Daoy (cell line): ENCODE results near the gene UBE2L5. TPM values are rescaled to one million over a fixed set of nuclear protein-coding genes. Genes with fewer than 3 reads are reported as not detected.

ENCODE experiments used
- DNase-seq: peaks from one replicate; pipeline ENCODE4 v3.0.0-alpha.2; 2015; ENCODE audit warnings: low read depth
- total RNA-seq: library from RNA; depleted of rRNA; stranded (reverse); fragments of >200 nt; shearing (Covaris generic); gene quantifications from 2 replicates; pipeline ENCODE4 v1.2.3, GENCODE V29; 2014

The UBE2L5 gene
- total RNA-seq, 1 experiment from 2014 or later = not detected

DNA sequence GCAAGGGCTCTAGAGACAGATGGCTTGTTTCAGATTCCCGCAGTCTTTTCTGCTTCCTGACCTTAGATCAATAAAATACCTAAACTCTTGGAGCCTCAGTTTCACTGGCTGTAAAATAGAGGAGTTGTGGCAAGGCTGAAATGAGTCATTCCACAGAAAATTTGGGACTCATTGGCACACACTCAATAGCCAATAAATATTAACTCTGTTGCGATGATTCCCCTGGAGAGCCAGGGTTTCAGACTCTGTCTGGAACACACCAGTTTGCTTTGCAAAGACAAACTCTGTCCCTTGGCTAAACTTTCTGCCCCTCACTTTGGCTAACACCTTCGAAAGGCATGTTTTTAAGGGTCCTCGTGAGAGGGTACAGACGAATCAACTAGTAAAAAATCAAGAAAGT lies 18.1 kb upstream of the UBE2L5 start:
- DNase-seq = no peak

DNA sequence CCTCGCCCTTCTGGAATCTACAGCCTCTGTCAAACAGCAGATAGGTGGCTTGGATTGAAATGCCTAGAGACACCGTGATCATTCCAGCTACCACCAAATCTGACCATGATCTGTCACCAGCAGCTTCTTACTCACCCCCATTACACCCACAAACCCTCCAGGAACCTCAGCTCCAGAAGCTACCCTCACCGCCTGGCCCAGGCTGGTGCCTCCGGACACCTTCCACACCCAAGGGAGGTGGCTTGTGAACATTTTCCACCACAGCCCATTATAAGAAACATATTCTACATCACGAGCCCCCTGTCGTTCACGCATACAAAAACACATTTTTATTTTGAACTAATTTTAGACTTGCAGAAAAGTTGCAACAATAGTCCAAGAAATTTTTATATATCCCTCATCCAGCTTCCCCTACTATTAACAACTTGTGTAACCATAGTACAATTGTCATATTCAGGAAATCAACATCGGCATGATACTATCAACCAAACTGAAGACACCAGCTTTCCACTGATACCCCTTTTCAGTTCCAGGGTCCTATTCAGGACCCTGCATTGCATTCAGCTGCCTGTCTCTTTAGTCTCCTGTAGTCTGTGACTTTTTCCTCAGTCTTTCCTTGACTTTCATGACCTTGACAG lies 15.4 kb upstream of the UBE2L5 start:
- no peak for DNase-seq

DNA sequence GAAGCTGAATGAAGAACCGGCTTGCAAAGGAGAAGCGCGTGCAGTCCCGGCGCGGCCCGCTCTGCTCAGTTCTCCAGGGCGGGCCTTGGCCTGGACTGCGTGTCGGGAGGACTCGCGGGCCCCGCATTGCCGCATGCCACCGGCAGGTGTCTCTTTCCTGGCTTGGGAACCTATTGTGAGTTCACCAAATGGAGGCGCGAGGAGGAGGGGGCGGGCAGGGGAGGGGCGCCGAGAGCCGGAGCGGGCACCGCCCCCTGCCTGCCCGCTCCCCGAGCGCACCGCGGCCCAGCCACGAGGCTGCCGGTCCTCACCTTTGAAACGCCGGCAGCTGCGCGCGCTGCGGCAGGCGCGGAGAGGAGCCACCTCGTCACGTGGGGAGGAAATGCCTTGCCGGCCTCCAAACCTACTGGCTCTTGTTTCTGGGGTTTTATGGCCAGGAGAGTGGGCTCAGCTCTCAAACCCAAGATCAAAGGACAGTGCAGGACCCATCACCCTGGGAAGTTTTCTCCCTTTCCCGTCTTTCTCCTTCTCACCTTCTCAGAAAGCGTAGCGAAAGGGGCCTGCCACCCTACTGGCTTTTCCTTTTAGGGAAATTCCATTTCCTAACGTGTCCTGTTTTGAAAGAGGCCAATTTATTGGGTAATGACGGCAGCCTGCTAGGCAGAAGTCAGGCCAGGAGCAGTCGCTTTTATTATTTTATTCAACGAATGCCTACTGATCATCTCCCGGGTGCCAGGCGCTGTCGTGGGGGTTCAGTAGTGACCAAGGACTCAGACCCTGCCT lies 13.8 kb upstream of the UBE2L5 start:
- peak; percentile 84 for DNase-seq

DNA sequence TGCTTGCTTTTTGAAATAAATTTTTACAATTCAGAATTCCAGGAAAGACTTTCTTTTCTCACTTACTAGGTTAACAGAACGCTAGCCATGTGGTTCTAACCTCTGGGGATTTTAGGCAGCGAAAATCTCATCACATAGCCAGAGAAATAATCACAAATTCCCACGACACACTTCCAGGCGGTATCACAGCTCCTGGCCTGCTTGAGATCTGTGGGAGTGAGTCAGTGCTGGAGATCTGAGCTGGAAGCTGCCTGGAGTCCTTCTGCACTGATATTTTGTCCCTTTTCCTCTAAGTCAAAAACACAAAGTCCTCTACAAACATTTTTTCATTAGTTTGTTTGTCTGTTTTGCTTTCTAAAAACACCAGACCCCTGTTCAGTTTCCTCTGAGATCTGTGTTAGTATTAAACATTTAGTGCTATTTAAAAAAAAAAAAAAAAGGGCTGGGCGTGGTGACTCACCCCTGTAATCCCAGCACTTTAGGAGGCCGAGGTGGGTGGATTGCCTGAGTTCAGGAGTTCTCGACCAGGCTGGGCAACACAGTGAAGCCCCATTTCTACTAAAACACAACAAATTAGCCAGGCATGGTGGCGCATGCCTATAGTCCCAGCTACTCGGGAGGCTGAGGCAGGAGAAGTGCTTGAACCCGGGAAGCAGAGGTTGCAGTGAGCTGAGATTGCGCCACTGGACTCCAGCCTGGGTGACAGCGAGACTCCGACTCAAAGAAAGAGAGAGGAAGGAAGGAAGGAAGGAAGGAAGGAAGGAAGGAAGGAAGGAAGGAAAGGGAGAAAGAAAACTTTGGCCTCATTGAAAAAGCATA lies 12.2 kb upstream of the UBE2L5 start:
- DNase-seq = peak; percentile 69

GRCh38 chr13:30410705-30411125 lies 11.6 kb upstream of the UBE2L5 start:
- no peak for DNase-seq

DNA sequence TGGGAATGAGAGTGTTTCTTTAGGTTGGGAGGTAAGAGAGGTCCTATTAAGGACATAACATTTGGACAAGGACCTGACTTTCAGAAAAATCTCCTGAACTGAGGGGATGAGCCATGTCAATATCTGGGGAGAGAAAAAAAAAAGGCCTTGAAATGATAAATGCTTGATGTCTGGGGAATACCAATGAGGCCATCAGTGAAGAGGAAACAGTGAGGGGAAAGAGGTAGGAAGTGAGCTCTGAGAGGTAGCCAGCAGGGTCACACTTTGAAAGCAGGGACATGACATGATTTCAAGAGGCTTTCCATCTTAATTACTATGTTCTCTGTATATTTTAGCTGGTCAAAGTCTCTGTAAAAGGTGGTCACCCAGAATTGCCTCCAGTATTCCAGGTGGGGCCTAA lies 9.9 kb upstream of the UBE2L5 start:
- DNase-seq = no peak

- no peak for DNase-seq
Measured at GRCh38 chr13:30413842-30414241, 8.5 kb upstream of the UBE2L5 start.

DNA sequence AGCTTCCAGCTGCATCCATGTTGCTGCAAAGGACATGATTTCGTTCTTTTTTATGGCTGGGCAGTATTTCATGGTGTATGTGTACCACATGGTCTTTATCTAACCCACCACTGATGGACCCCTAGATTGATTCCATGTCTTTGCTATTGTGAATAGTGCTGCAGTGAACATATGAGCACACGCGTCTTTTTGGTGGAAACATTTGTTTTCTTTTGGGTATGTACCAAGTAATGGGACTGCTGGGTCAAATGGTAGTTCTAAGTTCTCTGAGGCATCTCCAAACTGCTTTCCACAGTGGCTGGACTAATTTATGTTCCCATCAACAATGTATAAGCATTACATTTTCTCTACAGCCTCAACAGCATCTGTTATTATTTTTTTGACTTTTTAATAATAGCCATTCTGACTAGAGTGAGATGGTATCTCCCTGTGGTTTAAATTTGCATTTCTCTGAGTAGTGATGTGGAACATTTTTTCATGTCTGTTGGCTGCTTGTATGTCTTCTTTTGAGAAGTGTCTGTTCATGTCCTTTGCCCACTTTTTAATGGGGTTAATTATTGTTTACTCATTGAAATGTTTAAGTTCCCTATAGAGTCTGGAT lies 6.8 kb upstream of the UBE2L5 start:
- no peak for DNase-seq

DNA sequence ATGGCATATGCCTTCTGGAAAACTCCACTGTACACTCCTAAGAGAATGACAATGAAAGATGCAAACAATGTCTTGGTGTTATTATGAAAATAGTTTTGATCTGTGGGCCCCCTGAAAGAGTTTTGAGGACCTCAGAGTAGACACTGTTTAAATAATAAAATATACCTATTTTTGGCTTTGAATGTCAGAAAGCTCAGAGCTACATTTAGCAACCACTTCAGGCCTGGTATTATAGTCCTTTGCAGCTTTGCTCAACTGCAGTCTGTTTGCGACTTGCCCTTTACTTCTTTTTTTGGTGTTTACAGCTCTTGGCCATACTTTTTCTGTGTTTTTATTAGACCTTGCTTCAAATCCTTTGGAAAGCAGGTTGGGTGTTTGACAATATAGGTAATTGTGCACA lies 5.8 kb upstream of the UBE2L5 start:
- DNase-seq = no peak

GRCh38 chr13:30418075-30418716 lies 4.1 kb upstream of the UBE2L5 start:
- DNase-seq = no peak

- no peak for DNase-seq
Measured at GRCh38 chr13:30418717-30419459, 3.4 kb upstream of the UBE2L5 start.

DNA sequence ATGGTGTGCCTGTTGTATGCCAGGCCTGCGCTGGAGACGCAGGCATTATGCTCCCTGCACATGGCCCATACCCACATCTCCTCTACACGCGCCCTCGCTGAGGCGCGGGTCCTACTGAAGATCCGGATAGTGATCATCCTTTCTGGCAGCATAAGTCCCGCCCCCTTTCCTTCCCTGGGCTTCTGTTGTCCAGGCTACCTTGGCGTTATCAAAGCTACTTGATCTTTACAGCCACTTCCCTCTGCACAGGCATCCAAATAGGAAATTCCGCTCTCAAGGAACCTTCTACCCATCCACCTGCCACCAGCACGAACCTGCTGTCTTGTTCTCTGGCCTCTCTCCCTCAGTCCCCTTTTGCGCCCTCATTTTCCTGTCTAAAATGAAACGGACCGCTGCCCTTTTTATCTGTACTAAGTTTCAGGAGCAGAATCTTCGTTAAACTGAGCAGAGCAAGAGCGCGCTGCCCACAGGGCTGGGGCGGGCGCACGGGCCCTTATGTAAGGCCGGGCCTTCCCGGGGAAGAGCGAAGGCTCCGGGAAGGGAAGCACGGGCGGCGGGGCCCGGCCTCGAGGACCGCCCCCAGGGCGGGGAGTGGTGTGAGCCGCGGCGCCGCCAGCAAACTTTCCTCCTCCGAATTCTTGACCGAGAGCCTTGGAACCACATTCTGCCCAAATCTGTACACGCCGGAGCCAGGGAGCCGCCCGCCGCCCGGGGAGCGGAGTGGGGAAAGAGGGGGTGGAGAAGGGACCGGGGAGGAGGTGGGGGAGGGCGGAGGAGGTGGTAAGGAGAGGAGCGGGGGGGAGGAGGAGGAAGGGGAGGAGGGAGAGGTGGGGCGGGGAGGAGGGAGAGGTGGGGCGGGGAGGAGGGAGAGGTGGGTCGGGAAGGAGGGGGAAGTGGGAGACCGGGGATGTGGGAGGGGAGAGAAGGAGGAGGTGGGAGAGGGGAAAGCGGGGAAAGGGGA lies 920 bp upstream of the UBE2L5 start:
- DNase-seq = peak; percentile 70

GRCh38 chr13:30423891-30424290 lies 1.6 kb downstream of the UBE2L5 start:
- DNase-seq = no peak

GRCh38 chr13:30429235-30429634 lies 6.9 kb downstream of the UBE2L5 start:
- no peak for DNase-seq

DNA sequence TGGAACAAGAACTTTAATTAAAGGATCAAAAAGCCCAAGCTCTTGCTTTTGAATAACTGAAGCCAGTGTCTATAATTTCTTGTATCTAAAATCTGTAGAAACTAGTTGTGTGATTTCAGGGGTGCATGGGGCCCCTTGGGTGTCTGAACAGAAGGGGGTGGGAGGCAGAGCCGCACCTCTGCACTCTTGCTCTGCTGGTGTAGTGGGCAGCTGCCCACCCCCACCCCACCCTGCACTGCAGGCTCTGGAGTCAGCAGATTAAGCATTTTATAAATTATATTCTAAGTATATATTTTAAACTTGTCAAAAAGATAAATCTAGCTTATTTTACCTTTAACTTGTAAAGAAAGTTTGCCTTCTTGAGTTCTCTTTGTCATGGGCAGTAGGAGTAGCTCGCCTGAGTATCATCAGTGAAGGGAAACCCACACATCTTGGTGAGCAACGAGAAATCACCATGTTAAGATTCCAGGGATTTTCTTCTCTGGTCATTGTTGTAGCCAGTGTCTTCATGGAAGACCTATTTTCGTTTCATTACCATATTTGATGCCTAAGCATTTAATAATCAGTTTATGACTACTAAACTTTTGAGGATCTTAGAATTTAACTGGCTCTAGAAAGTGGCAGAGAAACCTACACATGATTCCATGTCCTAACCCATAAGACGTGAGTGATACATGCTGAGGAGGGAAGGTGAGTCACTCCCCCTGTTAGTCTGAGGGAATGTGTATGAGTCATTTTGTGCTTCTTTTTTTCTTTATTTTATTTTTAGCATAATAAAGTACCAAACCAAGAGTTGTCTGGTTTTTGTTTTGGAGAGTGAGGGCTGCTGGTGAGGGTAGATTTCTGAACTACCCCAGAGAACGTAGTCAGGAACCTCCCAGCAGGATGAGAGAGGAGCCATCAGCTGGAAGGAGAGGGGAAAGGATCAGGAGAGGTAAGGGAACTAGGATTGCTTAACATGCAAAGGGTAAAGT lies 7.7 kb downstream of the UBE2L5 start:
- DNase-seq = peak; percentile 84

- DNase-seq = peak; percentile 27
Measured at GRCh38 chr13:30431269-30431940, 9.1 kb downstream of the UBE2L5 start.

GRCh38 chr13:30435911-30436451 lies 13.7 kb downstream of the UBE2L5 start:
- no peak for DNase-seq

- DNase-seq = no peak
Measured at GRCh38 chr13:30437177-30437576, 14.9 kb downstream of the UBE2L5 start.
